ENCODE data around the gene NADK2. TPM values are rescaled to one million over a fixed set of nuclear protein-coding genes. Genes with fewer than 3 reads are reported as not detected.

NADK2 gene
- total and polyA plus RNA-seq, 9 of the 15 experiments (the other 6 are each of a cell fraction or from before 2014, with no cell fraction given), result 10.6 to 41.0 (median 24.0) TPM

- DNase-seq (ENCODE audit: extremely low read depth in 1 of 4, low spot score in 3 of 4) (no peak), ATAC-seq (no peak), FAIRE-seq (no peak)
- no peaks in the 10 kb centered on the region for H3K4me1 ChIP-seq (replicated peaks in 1 of 2; ENCODE audit: control insufficient read depth in 2 of 2, insufficient read depth in 2 of 2, low read length in 2 of 2)
- no peaks in the 10 kb centered on the region for H4K20me1 ChIP-seq (replicated peaks; ENCODE audit: control insufficient read depth, insufficient read depth, low read length)
- WGBS (ENCODE audit: insufficient coverage, low coverage, missing lambda C conversion rate), result 100% methylated on average over 1 of the region's 1 CpG
- no peak overlapping the region for H3K4me3 ChIP-seq
- TF ChIP-seq ZNF79 (CRISPR knock-in tag; IDR thresholded peaks at IDR 0.05; ENCODE audit: low read depth) (no peak), MCM7 (IDR thresholded peaks at IDR 0.05) (no peak), RFX5 (IDR thresholded peaks at IDR 0.05; ENCODE audit: low read depth, low read length) (no peak), ZNF311 (CRISPR knock-in tag; IDR thresholded peaks at IDR 0.05) (no peak), GATAD2A (IDR thresholded peaks at IDR 0.05) (no peak), POLR2G (IDR thresholded peaks at IDR 0.05; ENCODE audit: low read depth, low read length) (no peak), ZNF165 (CRISPR knock-in tag; IDR thresholded peaks at IDR 0.05; ENCODE audit: borderline replicate concordance) (no peak), HMBOX1 (IDR thresholded peaks at IDR 0.05) (no peak), KLF10 (CRISPR knock-in tag; IDR thresholded peaks at IDR 0.05) (no peak)
- BruUV-seq (replicated peaks), result no TSS peak
- H3K9me1 ChIP-seq (ENCODE audit: control insufficient read depth, insufficient read depth, low read length), result no peaks in the 10 kb centered on the region
- no peak overlapping the region for H3K27ac ChIP-seq (ENCODE audit: extremely low read depth, low read depth, low read length)
- no peak overlapping the region for H2AFZ ChIP-seq (ENCODE audit: low read depth, low read length)
- intact Hi-C loops (cut with micrococcal nuclease), result no loop called here
- peaks cover 56% of the 10 kb centered on the region; the same call in 1 of the 3 replicates for H3K36me3 ChIP-seq (ENCODE audit: control insufficient read depth, insufficient read depth, low read length)
- no peaks in the 10 kb centered on the region for H3K27me3 ChIP-seq (ENCODE audit: control insufficient read depth in 2 of 2, insufficient read depth in 2 of 2, low read length in 2 of 2)
- CTCF ChIA-PET (ENCODE audit: low intra/inter-chr PET ratio), result no interaction called here
- no peak overlapping the region for H3K4me2 ChIP-seq (ENCODE audit: insufficient read depth, low read length)
- H3K79me2 ChIP-seq (ENCODE audit: control insufficient read depth, insufficient read depth, low read length), result no peaks in the 10 kb centered on the region
- in situ Hi-C loops (cut with MboI), result no loop called here
- POLR2A ChIA-PET, result interaction anchor here (1.2 kb wide), 2 partner anchors 8 to 36 kb away, joined by 3 to 5 read pairs; no protein-coding TSS in a partner anchor
- H3K9me3 ChIP-seq (replicated peaks; ENCODE audit: control insufficient read depth, insufficient read depth, low read depth, low read length), result no peaks in the 10 kb centered on the region
- H3K9ac ChIP-seq (ENCODE audit: insufficient read depth in 1 of 2, low read depth in 2 of 2, low read length in 2 of 2), result no peak overlapping the region
Observed at GRCh38 chr5:36222620-36223019, 19.1 kb downstream of the NADK2 start.

Data from K562 (cell line).